Kidney (tissue), 14 donors: ENCODE measurements around the gene NKAIN2. TPM values are rescaled to one million over a fixed set of nuclear protein-coding genes. Genes with fewer than 3 reads are reported as not detected.

ENCODE experiments used
- DNase-seq, 5 donors: peaks; one replicate each; pipeline ENCODE4 v3.0.0-alpha.2; 2013 to 2020
- FAIRE-seq: peaks from 2 replicates; lab custom pipeline; 2012; peaks lifted over from hg19 to GRCh38; lab: Jason Lieb, UNC
- H3K27ac ChIP-seq, 2 donors: one replicate each; pipeline ENCODE4 v1.7.0; 2013; ENCODE audit warnings: low read depth in 2 of 2, low read length in 2 of 2, inconsistent platforms in 1 of 2
- H3K27me3 ChIP-seq: one replicate; pipeline ENCODE4 v1.7.1; 2013; ENCODE audit warnings: low read length, inconsistent platforms; ENCODE audit not compliant: control insufficient read depth, insufficient read depth
- H3K36me3 ChIP-seq, 3 donors: one replicate each; pipeline versions ENCODE4 v1.7.0 to v1.7.1; 2013; ENCODE audit warnings: low read length in 3 of 3, control low read depth in 1 of 3, inconsistent platforms in 1 of 3; ENCODE audit not compliant: insufficient read depth in 3 of 3, control insufficient read depth in 2 of 3
- H3K4me1 ChIP-seq, 3 donors: one replicate each; pipeline versions ENCODE4 v1.7.0 to v1.7.1; 2013; ENCODE audit warnings: low read length in 3 of 3, inconsistent platforms in 1 of 3, low read depth in 1 of 3; ENCODE audit not compliant: control insufficient read depth in 2 of 3, insufficient read depth in 2 of 3
- H3K4me3 ChIP-seq, 3 donors: one replicate each; pipeline versions ENCODE4 v1.7.0 to v1.8.1; 2013; ENCODE audit warnings: low read length in 3 of 3, control low read depth in 1 of 3, inconsistent platforms in 1 of 3
- H3K9ac ChIP-seq, 3 donors: one replicate each; pipeline versions ENCODE4 v1.7.0 to v1.7.1; 2013; ENCODE audit warnings: low read length in 3 of 3, control low read depth in 1 of 3, inconsistent platforms in 1 of 3
- H3K9me3 ChIP-seq, 3 donors: one replicate each; pipeline versions ENCODE4 v1.7.0 to v1.7.1; 2013; ENCODE audit warnings: low read length in 3 of 3, control low read depth in 1 of 3, inconsistent platforms in 1 of 3; ENCODE audit not compliant: control insufficient read depth in 2 of 3, insufficient read depth in 1 of 3
- CTCF ChIP-seq: IDR thresholded peaks from 3 replicates; pipeline ENCODE4 v1.5.1; 2012; ENCODE audit warnings: mild to moderate bottlenecking, moderate library complexity, borderline replicate concordance; ENCODE audit not compliant: insufficient read depth; ENCODE audit errors: extremely low read depth
- intact Hi-C: fragments of 100-400 bp; cut with DNase I; formaldehyde crosslinking; loops from one replicate; pipeline ENCODE4 v1.11.1; 2022
- polyA plus RNA-seq: library from polyadenylated mRNA; stranded (reverse); fragments of 350-450 nt; fragmentation: Illumina TruSeq; extraction: RNeasy Lipid Tissue Mini Kit (QIAGEN cat#74804); gene quantifications from one replicate; pipeline ENCODE4 v1.2.3, GENCODE V29; 2014; ENCODE audit warnings: low read depth, low replicate concordance; ENCODE audit not compliant: insufficient read depth
- total RNA-seq: library from RNA; stranded (reverse); fragmentation: NEBNext Ultra II Directional; extraction: Animal tissue kit (Norgen Biotek cat#: 25700); gene quantifications from one replicate; pipeline ENCODE4 v1.2.1, GENCODE V29; 2021
- donor health status: control.
- donor health status: control.
- donor health status: control.
- donor health status: control.
- donor health status: control.
- donor health status: DM: yes; HTN: yes; CAD: no.
- donor health status: Normal renal cell carcinoma (clear cell type).

Gene NKAIN2
- total and polyA plus RNA-seq, 2 donors from 2014 or later = 0.39 to 1.8 TPM

GRCh38 chr6:123875784-123876183 lies 72.1 kb downstream of the NKAIN2 start:
- FAIRE-seq = no peak
- Histone ChIP-seq H3K9me3 (no peaks in the 10 kb centered on the region), H3K4me1 (no peaks in the 10 kb centered on the region), H3K36me3 (no peaks in the 10 kb centered on the region), H3K4me3 (no peak overlapping the region), H3K27me3 (no peaks in the 10 kb centered on the region), H3K27ac (no peak overlapping the region), H3K9ac (no peak overlapping the region)
- intact Hi-C loops = no loop called here
- TF ChIP-seq CTCF = no peak
- no peak for DNase-seq

GRCh38 chr6:123879749-123880148 lies 76.1 kb downstream of the NKAIN2 start:
- no peaks in the 10 kb centered on the region for H3K4me1 ChIP-seq
- intact Hi-C loops = no loop called here
- FAIRE-seq = no peak

GRCh38 chr6:123888771-123889513 lies 85.3 kb downstream of the NKAIN2 start:
- H3K4me1 ChIP-seq = no peaks in the 10 kb centered on the region
- FAIRE-seq (no peak), DNase-seq (no peak)
- no peak overlapping the region for H3K9ac ChIP-seq
- no peak overlapping the region for H3K27ac ChIP-seq
- intact Hi-C loops = no loop called here
- no peaks in the 10 kb centered on the region for H3K27me3 ChIP-seq
- no peak for TF ChIP-seq CTCF
- H3K36me3 ChIP-seq = no peaks in the 10 kb centered on the region
- H3K9me3 ChIP-seq = no peaks in the 10 kb centered on the region
- no peak overlapping the region for H3K4me3 ChIP-seq

More at GRCh38 chr6:123879749-123880148, 76.1 kb downstream of the NKAIN2 start:
- no peak overlapping the region for H3K27ac ChIP-seq
- H3K27me3 ChIP-seq = no peaks in the 10 kb centered on the region
- no peaks in the 10 kb centered on the region for H3K9me3 ChIP-seq
- H3K4me3 ChIP-seq = no peak overlapping the region
- no peak overlapping the region for H3K9ac ChIP-seq
- TF ChIP-seq CTCF = no peak
- no peak for DNase-seq
- no peaks in the 10 kb centered on the region for H3K36me3 ChIP-seq

- Histone ChIP-seq H3K27me3 (no peaks in the 10 kb centered on the region), H3K27ac (no peak overlapping the region), H3K4me3 (no peak overlapping the region), H3K36me3 (no peaks in the 10 kb centered on the region), H3K4me1 (no peaks in the 10 kb centered on the region), H3K9ac (no peak overlapping the region), H3K9me3 (no peaks in the 10 kb centered on the region)
- TF ChIP-seq CTCF = no peak
- intact Hi-C loops = no loop called here
- FAIRE-seq = no peak
- DNase-seq = peak in 1 of 5 donors; percentile 20
Measured at GRCh38 chr6:123895346-123895745, 91.7 kb downstream of the NKAIN2 start.
